HEK293 (cell line): Measurements from ENCODE around the gene NME3.
A peak's percentile ranks its signal among the peaks of the same experiment; 100 is the strongest.

ENCODE experiments used
- CTCF ChIA-PET: fragments of 350-600 bp; formaldehyde crosslinking; extraction: SDS; loops from one replicate; lab custom pipeline; 2021; ENCODE audit warnings: antibody characterized with exemption; lab: Yijun Ruan, JAX
- POLR2A ChIA-PET: fragments of 300-600 bp; formaldehyde crosslinking; extraction: SDS; loops from one replicate; lab custom pipeline; 2020; ENCODE audit warnings: antibody characterized with exemption, inconsistent platforms; lab: Yijun Ruan, JAX
- H3K27ac ChIP-seq: fragments of 200-500 bp; sonication (Bioruptor generic); 2 replicates; pipeline ENCODE4 v1.5.1; 2014; ENCODE audit warnings: low read depth, low read length, control low read depth, inconsistent platforms; ENCODE audit errors: extremely low read depth
- H3K36me3 ChIP-seq, 2 experiments: fragments of 200-500 bp in 1 of 2; sonication (Bioruptor generic) in 1 of 2; 1 replicate in 1 of 2; 2 replicates in 1 of 2; pipeline ENCODE4 v1.5.1; 2014 to 2017; ENCODE audit warnings: inconsistent platforms in 2 of 2, low read length in 2 of 2; ENCODE audit not compliant: control insufficient read depth in 2 of 2, insufficient read depth in 1 of 2
- H3K4me1 ChIP-seq: fragments of 200-500 bp; sonication (Bioruptor generic); 2 replicates; pipeline ENCODE4 v1.5.1; 2014; ENCODE audit warnings: mild to moderate bottlenecking, low read length, inconsistent platforms; ENCODE audit not compliant: control insufficient read depth, insufficient read depth
- H3K4me3 ChIP-seq: 2 replicates; pipeline ENCODE4 v1.5.1; 2011; ENCODE audit warnings: low read depth, mild to moderate bottlenecking, control low read depth, low read length, moderate library complexity
- H3K9me3 ChIP-seq: fragments of 200-500 bp; sonication (Bioruptor generic); 2 replicates; pipeline ENCODE4 v1.5.1; 2014; ENCODE audit warnings: low read depth, low read length, inconsistent platforms; ENCODE audit not compliant: control insufficient read depth, insufficient read depth
- GLIS2 ChIP-seq: fragments of 450-650 bp; formaldehyde crosslinking; IDR thresholded peaks from 2 replicates; pipeline ENCODE4 v1.5.1; 2016; ENCODE audit warnings: missing biosample characterization, missing genetic modification characterization
- IKZF3 ChIP-seq: fragments of 450-650 bp; IDR thresholded peaks from 2 replicates; pipeline ENCODE4 v1.5.0; 2018; ENCODE audit warnings: missing biosample characterization, mild to moderate bottlenecking, missing genetic modification characterization, moderate library complexity
- KLF8 ChIP-seq: fragments of 450-650 bp; formaldehyde crosslinking; IDR thresholded peaks from 2 replicates; pipeline ENCODE4 v1.5.1; 2016; ENCODE audit warnings: missing biosample characterization, missing genetic modification characterization
- OSR2 ChIP-seq: fragments of 450-650 bp; formaldehyde crosslinking; IDR thresholded peaks from 2 replicates; pipeline ENCODE4 v1.5.1; 2016; ENCODE audit warnings: missing biosample characterization, missing genetic modification characterization
- PRDM10 ChIP-seq: fragments of 450-650 bp; formaldehyde crosslinking; IDR thresholded peaks from 2 replicates; pipeline ENCODE4 v1.5.1; 2016; ENCODE audit warnings: missing biosample characterization, missing genetic modification characterization
- PRDM4 ChIP-seq: fragments of 450-650 bp; formaldehyde crosslinking; IDR thresholded peaks from 2 replicates; pipeline ENCODE4 v1.5.1; 2017; ENCODE audit warnings: missing biosample characterization, missing genetic modification characterization
- SP3 ChIP-seq: fragments of 450-650 bp; formaldehyde crosslinking; IDR thresholded peaks from 2 replicates; pipeline ENCODE4 v1.5.1; 2016; ENCODE audit warnings: missing biosample characterization, missing genetic modification characterization
- YY1 ChIP-seq: fragments of 450-650 bp; formaldehyde crosslinking; IDR thresholded peaks from 2 replicates; pipeline ENCODE4 v1.5.1; 2018; ENCODE audit warnings: missing biosample characterization, missing genetic modification characterization
- ZBTB20 ChIP-seq: fragments of 450-650 bp; formaldehyde crosslinking; IDR thresholded peaks from 2 replicates; pipeline ENCODE4 v1.5.1; 2016; ENCODE audit warnings: missing biosample characterization, missing genetic modification characterization
- ZBTB6 ChIP-seq: fragments of 450-650 bp; formaldehyde crosslinking; IDR thresholded peaks from 2 replicates; pipeline ENCODE4 v1.5.1; 2017; ENCODE audit warnings: missing biosample characterization, missing genetic modification characterization
- ZFHX2 ChIP-seq: fragments of 450-650 bp; formaldehyde crosslinking; conservative IDR thresholded peaks from 2 replicates; pipeline ENCODE4 v1.5.1; 2016; ENCODE audit warnings: missing biosample characterization, missing genetic modification characterization
- ZNF266 ChIP-seq: fragments of 450-650 bp; formaldehyde crosslinking; IDR thresholded peaks from 2 replicates; pipeline ENCODE4 v1.5.1; 2016; ENCODE audit warnings: missing biosample characterization, missing genetic modification characterization, low read depth
- ZNF280C ChIP-seq: fragments of 450-650 bp; formaldehyde crosslinking; IDR thresholded peaks from 2 replicates; pipeline ENCODE4 v1.5.1; 2016; ENCODE audit warnings: missing biosample characterization, missing genetic modification characterization
- ZNF324 ChIP-seq: fragments of 450-650 bp; formaldehyde crosslinking; IDR thresholded peaks from 2 replicates; pipeline ENCODE4 v1.5.1; 2016; ENCODE audit warnings: missing biosample characterization, missing genetic modification characterization
- ZNF341 ChIP-seq: fragments of 450-650 bp; formaldehyde crosslinking; IDR thresholded peaks from 2 replicates; pipeline ENCODE4; 2016; ENCODE audit warnings: low read depth, missing biosample characterization, missing genetic modification characterization
- ZNF366 ChIP-seq: fragments of 450-650 bp; formaldehyde crosslinking; conservative IDR thresholded peaks from 2 replicates; pipeline ENCODE4 v1.5.1; 2016; ENCODE audit warnings: missing biosample characterization, missing genetic modification characterization
- ZNF398 ChIP-seq: fragments of 450-650 bp; formaldehyde crosslinking; IDR thresholded peaks from 2 replicates; pipeline ENCODE4 v1.5.1; 2017; ENCODE audit warnings: missing biosample characterization, missing genetic modification characterization
- ZNF473 ChIP-seq: fragments of 450-650 bp; formaldehyde crosslinking; IDR thresholded peaks from 2 replicates; pipeline ENCODE4 v1.5.1; 2017; ENCODE audit warnings: missing biosample characterization, missing genetic modification characterization
- ZNF560 ChIP-seq: fragments of 450-650 bp; formaldehyde crosslinking; IDR thresholded peaks from 2 replicates; pipeline ENCODE4 v1.5.1; 2017; ENCODE audit warnings: missing biosample characterization, missing genetic modification characterization, borderline replicate concordance
- ZNF561 ChIP-seq: fragments of 450-650 bp; IDR thresholded peaks from 2 replicates; pipeline ENCODE4 v1.5.1; 2018; ENCODE audit warnings: missing biosample characterization, missing genetic modification characterization, borderline replicate concordance
- ZNF621 ChIP-seq: fragments of 450-650 bp; formaldehyde crosslinking; IDR thresholded peaks from 2 replicates; pipeline ENCODE4 v1.5.1; 2017; ENCODE audit warnings: missing biosample characterization, missing genetic modification characterization
- ZNF629 ChIP-seq: fragments of 450-650 bp; formaldehyde crosslinking; IDR thresholded peaks from 2 replicates; pipeline ENCODE4 v1.5.1; 2017; ENCODE audit warnings: missing biosample characterization, missing genetic modification characterization
- ZNF792 ChIP-seq: fragments of 450-650 bp; formaldehyde crosslinking; IDR thresholded peaks from 2 replicates; pipeline ENCODE4 v1.5.1; 2016; ENCODE audit warnings: missing biosample characterization, missing genetic modification characterization
- ZNF837 ChIP-seq: fragments of 450-650 bp; formaldehyde crosslinking; IDR thresholded peaks from 2 replicates; pipeline ENCODE4 v1.5.1; 2016; ENCODE audit warnings: missing biosample characterization, missing genetic modification characterization

The NME3 gene

GRCh38 chr16:1771864-1772361 is 570 bp upstream of the NME3 start (continued):
- TF ChIP-seq ZNF398 (tag by site-specific recombination), result 0 out of 2 replicates have a peak, but pooled peaks have one; percentile 7
- TF ChIP-seq PRDM10 (tag by site-specific recombination), result 0 out of 2 replicates have a peak, but pooled peaks have one; percentile 3
- peak; percentile 9; the same call in 1 of the 2 replicates for TF ChIP-seq KLF8 (tag by site-specific recombination)
- no peak for TF ChIP-seq OSR2 (tag by site-specific recombination)
- peak; percentile 21; the same call in 1 of the 2 replicates for TF ChIP-seq ZNF341
- TF ChIP-seq ZNF792 (tag by site-specific recombination), result no peak
- 0 out of 2 replicates have a peak, but pooled peaks have one; percentile 13 for TF ChIP-seq ZNF629 (tag by site-specific recombination)
- 0 out of 2 replicates have a peak, but pooled peaks have one; percentile 7 for TF ChIP-seq GLIS2 (tag by site-specific recombination)
- no peak for TF ChIP-seq IKZF3 (tag by site-specific recombination)
- peak; percentile 56; the same call in 1 of the 2 replicates for TF ChIP-seq PRDM4
- TF ChIP-seq SP3 (tag by site-specific recombination), result 0 out of 2 replicates have a peak, but pooled peaks have one; percentile 1

- Histone ChIP-seq H3K9me3 (no peaks in the 10 kb centered on the region), H3K4me1 (peaks cover 9% of the 10 kb centered on the region), H3K27ac (peak overlapping the region; percentile 94), H3K4me3 (peak overlapping the region; percentile 95), H3K36me3 (peaks cover 0 to 76% of the 10 kb centered on the region in 2 experiments; a peak in 1 of 3 replicates)
- POLR2A ChIA-PET, result interaction anchor here (0.6 to 6.0 kb wide), 7 partner anchors 10 to 217 kb away, joined by 3 to 113 read pairs (median 4); partner anchors contain the start of genes CRAMP1, IFT140, JPT2 and NUBP2
- CTCF ChIA-PET, result no interaction called here
- TF ChIP-seq ZNF560 (no peak), ZBTB20 (tag by site-specific recombination) (peak; percentile 87), ZNF366 (tag by site-specific recombination) (no peak), ZNF792 (tag by site-specific recombination) (no peak), ZNF621 (tag by site-specific recombination) (no peak), ZNF837 (tag by site-specific recombination) (peak; percentile 46; the same call in 1 of the 2 replicates), YY1 (tag by site-specific recombination) (no peak), ZNF280C (tag by site-specific recombination) (no peak), ZBTB6 (tag by site-specific recombination) (no peak), ZFHX2 (tag by site-specific recombination) (peak; percentile 68), ZNF561 (tag by site-specific recombination) (peak; percentile 67; the same call in 1 of the 2 replicates), ZNF324 (tag by site-specific recombination) (no peak; the same call in none of the 2 replicates), ZNF266 (no peak), ZNF473 (tag by site-specific recombination) (no peak)
Observed at GRCh38 chr16:1770328-1771187, 785 bp downstream of the NME3 start.
